ENCODE results near the gene FAM221A.
"Not testable (repeated sequence)": the region's sequence is repeated elsewhere in the genome, so short reads cannot be mapped to it uniquely, and the experiment has no call there.

The FAM221A gene

DNA sequence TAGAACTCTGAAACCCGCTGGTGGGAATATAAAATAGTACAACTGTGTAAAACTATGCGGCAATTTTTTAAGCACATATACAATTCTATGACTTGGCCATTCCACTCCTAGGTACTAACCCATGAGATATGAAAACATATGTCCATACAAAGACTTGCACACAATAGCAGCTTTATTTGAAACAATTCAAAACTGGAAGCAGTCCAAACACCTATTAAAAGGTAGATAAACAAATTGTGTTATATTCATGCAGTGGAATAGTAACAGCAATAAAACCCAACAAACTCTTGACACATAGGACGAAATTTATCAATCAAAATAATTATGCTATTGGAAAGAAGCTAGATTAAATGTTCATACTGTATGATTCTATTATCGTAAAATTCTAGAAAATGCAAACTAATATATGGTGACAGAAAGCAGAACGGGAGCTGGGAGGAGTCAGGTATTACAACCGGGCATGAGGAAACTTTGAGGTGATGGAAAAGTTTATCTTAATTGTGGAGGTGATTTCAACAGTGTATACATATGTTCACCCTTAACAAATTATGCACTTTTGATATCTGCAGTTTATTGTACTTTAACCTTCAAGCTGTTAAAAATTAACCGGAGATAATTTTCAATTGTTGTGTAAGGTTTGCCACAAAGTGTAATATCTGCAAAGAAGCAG lies 29.2 kb downstream of the FAM221A start:
- no peak for DNase-seq

DNA sequence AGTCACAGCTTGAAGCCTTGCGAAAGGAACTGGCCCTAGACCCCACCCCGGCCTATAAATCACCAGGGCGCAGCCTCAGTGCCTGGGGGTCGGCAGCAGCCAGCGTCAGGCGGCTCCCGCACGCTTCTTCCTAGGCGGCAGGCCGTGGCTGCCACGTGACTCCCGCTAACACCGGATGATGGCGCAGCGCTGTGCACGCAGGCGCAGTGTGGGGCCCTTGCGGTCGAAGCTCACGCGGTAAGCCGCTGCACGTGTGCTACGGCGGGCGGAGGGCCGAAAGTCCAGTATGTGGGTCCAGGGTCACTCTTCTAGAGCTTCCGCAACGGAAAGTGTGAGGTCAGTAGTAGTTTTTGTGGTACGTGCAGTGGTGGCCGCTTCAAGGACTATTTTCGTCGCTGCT lies 30.0 kb downstream of the FAM221A start, which contains the start of gene STK31:
Gene STK31 (plus strand): TSS at position 220 of the 400 bp plus-strand sequence. CDS start 67 bp downstream, at position 287.
- no peak for DNase-seq

DNA sequence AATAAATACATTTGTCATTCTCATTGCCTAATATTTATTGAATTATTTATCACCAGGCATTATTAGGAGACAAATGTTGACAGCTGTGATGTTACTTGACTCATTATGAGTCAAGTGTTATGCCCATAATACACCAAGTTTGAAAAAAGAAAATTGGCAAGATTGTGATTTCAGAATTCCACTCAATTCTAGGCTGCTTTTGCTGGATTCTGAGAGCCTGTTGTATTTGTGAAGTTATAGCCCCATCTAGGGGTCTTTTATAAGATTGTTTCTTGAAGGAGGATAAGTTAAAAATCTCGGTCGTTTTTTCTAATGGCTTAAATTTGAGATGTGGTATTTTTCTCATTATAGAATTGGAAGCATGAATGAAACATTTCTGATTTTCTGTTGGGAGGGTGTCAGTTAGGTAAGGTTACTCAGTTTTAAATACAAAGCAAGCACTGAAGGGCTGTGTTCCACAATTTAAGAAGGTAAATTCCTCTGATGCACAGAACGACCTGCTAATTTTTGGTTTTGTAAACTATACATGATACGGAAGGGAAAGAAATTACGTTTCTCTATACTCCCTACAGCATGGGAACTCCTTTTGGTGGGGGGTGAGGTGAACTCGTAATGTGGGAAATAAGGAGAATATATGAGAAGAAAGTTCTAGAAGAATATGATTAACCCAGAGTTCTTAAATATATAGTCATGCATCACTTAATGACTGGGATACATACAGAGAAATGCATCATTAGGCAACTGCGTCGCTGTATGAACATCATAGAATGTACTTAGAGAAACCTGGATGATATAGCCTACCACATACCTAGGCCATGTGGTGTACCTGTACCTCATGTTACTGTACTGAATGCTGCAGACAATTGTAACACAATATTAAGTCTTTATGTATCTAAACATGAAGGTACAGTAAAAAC lies 32.6 kb downstream of the FAM221A start:
- peak; percentile 72 for DNase-seq

DNA sequence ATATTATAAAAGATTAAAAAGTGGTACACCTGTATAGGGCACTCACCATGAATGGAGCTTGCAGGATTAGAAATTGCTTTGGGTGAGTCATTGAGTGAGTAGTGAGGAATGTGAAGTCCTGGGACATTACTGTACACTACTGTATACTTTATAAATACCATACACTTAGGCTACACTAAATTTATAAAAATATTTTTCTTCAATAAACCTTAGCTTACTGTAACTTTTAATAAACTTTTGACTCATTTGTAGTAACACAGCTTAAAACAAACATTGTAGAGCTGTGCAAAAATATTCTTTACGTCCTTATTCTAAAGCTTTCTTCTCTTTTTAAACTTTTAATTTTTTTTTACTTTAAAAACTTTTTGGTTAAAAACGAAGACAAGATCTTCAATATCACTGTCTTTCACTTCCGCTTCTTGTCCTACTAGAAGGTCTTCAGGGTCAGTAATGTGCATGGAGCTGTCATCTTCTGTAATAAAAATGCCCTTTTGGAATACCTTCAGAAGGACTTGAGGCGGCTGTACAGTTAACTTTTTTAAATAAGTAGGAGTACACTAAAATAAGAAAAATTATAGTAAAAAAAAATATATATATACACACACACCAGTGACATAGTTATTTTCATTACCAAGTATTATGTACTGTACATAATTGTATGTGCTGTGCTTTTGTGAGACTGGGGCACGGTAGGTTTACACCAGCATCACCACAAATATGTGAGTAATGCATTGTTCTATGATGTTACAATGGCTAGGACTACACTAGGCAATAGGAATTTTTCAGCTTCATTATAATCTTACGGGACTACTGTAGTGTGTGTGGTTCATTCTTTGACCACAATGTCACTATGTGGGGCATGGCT lies 33.5 kb downstream of the FAM221A start:
- no peak for DNase-seq

DNA sequence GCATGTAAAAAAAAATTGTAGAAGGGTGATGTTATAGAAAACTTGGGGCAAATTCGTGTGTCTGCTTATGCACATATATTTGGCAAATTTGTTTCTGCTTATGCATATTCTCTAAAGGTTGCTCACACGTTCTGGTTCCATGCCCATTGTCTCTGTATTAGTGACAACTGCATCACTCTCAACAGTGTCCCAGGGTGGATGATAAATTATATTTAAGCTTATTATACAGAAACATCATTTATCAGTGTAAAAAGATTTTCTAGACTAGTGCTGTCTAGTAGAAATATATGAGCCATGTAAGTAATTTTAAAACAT lies 34.1 kb downstream of the FAM221A start:
- no peak for DNase-seq

DNA sequence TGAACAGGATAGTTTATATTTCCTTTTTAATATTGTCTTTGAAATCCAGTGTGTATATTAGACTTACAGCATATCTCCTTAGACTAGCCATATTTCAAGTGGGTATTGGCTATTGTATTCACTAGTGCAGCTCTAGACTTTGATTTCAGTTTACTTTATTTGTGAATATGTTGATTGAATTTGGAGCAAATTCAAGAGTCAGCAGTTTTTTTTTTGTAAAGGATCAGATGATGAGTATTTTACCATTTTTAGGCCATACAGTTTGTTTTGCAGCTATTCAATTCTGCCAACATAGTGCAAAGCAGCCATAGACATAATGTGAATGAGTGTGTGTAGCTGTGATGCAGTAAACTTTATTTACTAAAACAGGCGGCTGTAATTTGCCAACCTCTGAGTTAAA lies 34.6 kb downstream of the FAM221A start:
- DNase-seq, result no peak

DNA sequence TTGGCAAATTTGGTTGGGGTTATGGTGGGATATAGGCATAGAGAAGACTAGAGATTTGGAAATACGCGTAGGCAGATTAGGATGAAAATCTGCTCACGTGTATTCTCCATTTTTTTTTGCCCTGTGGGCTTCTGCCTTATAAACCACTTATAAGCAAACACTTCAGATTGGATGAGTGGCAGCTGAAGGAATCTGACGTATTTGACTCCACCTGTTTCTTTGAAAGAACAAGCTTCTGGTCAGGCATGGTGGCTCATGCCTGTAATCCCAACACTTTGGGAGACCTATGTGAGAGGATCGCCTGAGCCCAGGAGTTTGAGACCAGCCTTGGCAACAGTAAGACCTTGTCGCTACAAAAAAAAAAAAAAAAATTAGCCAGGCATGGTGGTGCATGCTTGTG lies 35.1 kb downstream of the FAM221A start:
- DNase-seq, result no peak

DNA sequence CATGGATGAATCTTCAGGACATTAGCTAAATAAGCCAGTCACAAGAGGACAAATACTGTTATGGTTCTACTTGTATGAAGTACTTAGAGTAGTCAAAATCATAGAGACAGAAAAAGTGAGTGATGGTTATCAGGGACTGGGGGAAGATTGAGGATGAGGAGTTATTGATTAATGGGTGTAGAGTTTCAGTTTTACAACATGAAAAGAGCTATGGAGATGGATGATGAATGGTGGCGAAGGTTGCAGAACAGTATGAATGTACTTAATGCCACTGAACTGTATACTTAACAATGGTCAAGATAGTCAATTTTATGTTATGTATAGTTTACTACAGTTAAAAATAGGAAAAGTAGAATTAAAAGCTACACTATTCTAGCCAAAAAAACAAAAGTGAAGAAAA lies 37.8 kb downstream of the FAM221A start:
- no peak for DNase-seq

DNA sequence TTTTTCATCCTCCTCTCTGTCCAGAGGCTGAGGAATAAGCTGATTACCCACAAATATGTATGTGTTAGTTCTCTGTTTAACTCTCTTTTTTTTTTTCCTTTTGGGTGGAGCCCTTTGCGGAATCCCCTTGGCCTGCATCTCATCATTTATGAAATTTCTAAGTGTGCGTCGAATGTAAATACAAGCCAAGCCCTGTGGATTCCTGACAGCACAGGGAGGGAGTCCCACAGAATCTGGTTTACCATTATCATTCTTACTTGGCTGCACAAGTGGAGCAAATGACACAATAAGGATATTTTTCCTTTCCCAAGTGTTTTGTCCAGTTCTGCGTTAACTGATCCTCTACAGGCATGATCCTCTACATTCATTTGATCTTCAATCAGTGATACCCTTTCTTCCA lies 41.5 kb downstream of the FAM221A start:
- DNase-seq, result no peak

DNA sequence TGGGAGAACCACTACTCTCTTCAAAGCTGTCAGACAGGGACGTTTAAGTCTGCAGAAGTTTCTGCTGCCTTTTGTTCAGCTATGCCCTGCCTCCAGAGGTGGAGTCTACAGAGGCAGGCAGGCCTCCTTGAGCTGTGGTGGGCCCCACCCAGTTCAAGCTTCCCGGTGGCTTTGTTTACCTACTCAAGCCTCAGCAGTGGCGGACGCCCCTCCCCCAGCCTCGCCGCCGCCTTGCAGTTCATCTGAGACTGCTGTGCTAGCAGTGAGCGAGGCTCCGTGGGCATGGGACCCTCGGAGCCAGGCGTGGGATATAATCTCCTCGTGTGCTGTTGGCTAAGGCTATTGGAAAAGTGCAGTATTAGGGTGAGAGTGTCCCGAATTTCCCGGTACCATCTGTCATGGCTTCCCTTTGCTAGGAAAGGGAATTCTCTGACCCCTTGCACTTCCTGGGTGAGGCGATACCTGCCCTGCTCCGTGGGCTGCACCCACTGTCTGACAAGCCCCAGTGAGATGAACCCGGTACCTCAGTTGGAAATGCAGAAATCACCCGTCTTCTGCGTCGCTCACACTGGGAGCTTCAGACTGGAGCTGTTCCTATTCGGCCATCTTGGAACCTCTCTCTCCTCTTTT lies 42.7 kb downstream of the FAM221A start:
- not testable (repeated sequence) for DNase-seq

DNA sequence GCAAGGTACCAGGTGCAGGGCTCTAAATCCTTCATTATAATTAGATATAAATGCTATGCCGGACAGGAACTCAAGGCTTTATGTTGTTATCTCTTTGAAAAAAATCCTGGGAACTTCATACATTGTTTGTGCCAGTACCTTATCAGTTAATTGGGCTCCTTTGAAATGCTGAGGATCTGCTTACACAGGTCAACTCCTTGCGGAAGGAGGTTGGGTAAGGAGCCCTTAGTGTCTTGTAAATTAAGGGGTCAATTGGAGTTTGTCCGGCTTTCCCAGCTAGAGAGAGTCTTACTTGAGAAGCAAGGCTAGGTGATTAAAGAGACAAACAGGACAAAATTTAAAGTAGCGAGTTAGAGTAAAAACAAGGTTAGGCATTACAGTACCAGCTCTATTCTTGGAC lies 44.1 kb downstream of the FAM221A start:
- not testable (repeated sequence) for DNase-seq

DNA sequence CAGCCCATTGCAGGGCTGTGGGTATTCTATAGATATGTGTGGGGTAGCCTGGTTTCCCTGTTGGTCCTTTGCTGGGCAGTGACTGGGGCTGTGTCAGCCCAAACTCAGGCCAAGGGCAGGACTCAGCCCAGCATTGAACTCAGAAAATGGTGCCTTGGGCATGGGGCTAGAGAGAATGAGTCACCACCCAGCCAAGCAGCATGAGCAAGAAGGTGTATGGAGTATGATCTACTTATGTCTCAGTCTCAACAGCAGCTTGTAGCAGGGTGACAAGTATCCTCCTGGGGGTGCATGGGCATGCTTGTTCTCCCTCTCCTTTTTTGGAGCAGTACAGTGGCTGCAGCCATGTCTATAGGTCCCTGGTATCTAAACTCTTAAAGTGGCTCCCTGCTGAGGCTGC lies 62.1 kb downstream of the FAM221A start:
- DNase-seq, result no peak

DNA sequence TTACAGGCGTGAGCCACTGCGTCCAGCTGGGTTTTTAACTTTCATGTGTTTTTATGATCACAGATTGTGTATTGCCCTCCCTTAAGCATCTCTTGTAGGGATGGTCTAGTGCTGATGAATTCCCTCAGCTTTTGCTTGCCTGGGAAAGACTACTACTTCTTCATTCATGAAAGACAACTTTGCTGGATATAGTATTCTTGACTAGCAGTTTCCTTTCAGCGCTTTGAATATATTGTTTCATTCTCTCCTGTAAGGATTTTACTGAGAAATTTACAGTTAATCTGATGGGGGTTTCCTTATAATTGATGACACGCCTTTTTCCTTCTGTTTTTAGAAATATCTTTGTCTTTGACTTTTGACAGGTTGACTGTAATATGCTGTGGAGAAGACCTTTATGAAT lies 63.2 kb downstream of the FAM221A start:
- DNase-seq, result no peak

DNA sequence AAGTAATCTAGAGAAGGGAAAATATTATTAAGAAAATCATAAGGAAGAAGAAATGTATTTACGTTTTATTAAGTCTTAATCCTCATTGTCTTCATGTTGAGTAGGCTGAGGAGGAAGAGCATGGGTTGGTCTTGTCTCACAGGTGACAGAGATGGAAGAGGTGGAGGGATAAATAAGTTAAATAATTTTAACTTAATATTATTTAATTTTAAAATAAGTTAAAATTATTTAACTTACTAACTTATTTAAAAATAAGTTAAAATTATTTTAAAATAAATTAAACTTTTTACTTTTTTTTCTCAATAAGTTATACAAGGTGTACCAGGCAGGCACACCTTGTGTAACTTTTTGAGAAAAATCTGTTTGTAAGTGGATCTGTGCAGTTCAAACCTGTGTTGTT lies 66.6 kb downstream of the FAM221A start:
- DNase-seq, result no peak

DNA sequence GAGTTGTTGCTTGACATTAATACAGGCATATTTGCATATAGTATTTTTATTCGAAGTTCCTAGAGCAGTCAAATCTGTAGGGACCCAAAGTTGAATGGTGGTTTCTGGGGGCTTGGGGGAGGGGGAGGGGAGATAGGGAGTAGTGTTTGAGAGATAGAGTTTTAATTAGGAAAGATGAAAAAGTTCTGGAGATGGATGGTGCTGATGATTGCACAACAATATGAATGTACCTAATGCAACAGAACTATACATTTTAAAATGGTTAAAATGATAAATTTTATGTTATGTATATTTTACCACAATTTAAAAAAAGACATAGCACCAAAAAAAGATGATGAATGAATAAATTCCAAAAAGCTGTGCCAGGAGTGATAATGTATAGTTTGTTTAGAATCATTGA lies 71.9 kb downstream of the FAM221A start:
- no peak for DNase-seq
